ENCODE results near the gene TLCD3A.
"Not testable (repeated sequence)": the region's sequence is repeated elsewhere in the genome, so short reads cannot be mapped to it uniquely, and the experiment has no call there.

Gene TLCD3A

GRCh38 chr17:784143-784542, 51.7 kb downstream of the TLCD3A start:
- peak; percentile 30 for DNase-seq (ENCODE audit: low spot score)
- FAIRE-seq: no peak

DNA sequence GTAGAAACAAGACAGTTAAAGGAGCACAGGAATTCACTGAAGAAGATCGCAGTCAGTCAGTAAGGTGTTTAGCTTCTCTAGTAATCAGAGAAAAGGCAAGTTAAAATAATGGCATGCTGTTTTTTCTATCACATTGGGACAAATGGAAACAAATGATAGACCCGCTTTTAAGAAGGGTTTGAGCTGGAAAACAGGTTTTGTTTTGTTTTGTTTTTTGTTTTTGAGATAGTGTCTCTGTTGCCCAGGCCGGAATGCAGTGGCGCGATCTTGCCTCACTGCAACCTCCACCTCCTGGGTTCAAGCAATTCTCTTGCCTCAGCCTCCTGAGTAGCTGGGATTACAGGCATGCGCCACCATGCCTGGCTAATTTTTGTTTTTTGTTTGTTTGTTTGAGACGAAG, 53.5 kb downstream of the TLCD3A start:
- not testable (repeated sequence) for DNase-seq (ENCODE audit: low spot score); FAIRE-seq

DNA sequence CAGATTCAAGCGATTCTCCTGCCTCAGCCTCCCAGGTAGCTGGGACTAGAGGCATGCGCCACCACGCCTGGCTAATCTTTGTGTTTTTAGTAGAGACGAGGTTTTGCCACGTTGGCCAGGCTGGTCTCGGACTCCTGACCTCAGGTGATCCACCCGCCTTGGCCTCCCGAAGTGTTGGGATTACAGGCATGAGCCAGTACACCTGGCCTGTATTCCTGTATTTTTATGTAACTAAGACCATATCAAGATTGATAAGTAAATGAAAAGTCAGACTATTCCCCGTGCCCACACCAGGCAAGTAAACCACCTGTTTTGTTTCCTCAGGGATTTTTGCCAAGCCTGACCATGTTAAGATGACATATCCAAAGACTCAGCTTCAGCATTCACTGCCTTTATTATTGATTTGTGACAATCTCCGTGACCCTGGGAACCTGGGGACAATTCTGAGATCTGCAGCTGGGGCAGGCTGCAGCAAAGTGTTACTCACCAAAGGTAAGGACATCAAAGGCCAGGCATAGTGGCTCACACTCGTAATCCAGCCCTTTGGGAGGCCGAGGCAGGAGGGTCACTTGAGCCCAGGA, 55.3 kb downstream of the TLCD3A start:
- DNase-seq (ENCODE audit: low spot score) (no peak), FAIRE-seq (no peak)

- DNase-seq (ENCODE audit: low spot score) (no peak), FAIRE-seq (no peak)
These were observed 56.2 kb downstream of the TLCD3A start for GRCh38 chr17:788551-788950.

- no peak for FAIRE-seq
- no peak for DNase-seq (ENCODE audit: low spot score)
These were observed 56.9 kb downstream of the TLCD3A start for GRCh38 chr17:789160-789840.

GRCh38 chr17:789931-790873, 57.8 kb downstream of the TLCD3A start:
- not testable (repeated sequence) for FAIRE-seq; DNase-seq (ENCODE audit: low spot score)

GRCh38 chr17:790874-791247, 58.5 kb downstream of the TLCD3A start:
- not testable (repeated sequence) for FAIRE-seq; DNase-seq (ENCODE audit: low spot score)

DNA sequence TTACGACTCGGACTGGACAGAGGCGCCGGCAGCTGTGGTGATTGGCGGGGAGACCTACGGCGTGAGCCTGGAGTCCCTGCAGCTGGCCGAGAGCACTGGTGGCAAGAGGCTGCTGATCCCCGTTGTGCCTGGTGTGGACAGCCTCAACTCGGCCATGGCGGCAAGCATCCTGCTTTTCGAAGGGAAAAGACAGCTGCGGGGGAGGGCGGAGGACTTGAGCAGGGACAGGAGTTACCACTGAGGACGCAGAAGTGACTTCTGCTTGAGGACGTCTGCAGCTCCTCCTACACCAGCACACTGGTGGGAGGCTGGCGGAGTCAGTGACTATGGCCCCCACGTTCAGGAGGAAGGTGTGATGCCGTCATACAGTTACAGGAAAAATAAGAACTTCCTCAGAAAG, 59.4 kb downstream of the TLCD3A start:
- FAIRE-seq (no peak), DNase-seq (ENCODE audit: low spot score) (no peak)

DNA sequence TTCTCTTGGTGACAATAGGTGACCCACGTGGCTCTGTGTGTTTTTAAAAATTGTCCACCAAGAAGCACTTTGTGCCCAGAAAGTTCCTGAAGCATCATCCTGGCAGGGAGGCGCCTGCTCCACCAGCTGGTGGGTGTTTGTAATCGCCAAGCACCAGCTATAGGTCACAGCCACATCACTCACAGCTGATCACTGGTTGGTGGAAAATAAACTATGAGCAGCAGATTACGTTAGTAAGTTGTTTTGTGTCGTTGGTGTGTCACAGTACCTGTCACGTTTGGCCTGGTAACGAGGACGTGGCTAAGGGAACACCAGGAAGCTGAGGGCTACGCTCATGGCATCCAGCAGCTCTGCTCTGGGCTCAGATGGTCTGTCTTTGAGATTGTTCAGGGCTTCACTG, 59.9 kb downstream of the TLCD3A start:
- FAIRE-seq (no peak), DNase-seq (ENCODE audit: low spot score) (no peak)
